GM18499 (cell line): ENCODE measurements around the gene BATF3.
A peak's percentile ranks its signal among the peaks of the same experiment; 100 is the strongest.

Experiments used
- ATAC-seq: cut with Tn5 transposase; IDR thresholded peaks from one replicate; pipeline ENCODE4 v1.9.1; 2021; ENCODE audit warnings: moderate number of reproducible peaks; ENCODE audit not compliant: insufficient read depth, unreplicated experiment

Gene BATF3

DNA sequence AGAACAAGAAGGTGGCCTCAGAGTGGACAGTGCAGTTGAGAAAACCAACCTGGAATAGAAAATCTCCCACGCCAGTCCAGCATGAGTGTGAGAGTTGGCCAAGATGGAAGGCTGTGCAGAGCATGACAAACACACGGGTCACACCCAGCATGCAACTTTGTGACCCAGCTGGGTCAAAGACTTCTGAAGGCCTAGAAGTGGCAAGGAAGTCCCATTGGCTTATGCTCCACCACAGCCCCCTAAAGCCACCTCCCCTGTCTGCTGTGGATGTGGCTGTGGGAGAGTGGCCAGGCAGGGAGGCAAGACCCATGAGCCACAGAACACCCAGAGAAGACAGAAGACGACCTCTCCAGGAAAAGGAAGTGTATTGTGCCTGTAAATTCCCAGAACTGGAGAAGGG lies 13.6 kb downstream of the BATF3 start:
- no peak for ATAC-seq

DNA sequence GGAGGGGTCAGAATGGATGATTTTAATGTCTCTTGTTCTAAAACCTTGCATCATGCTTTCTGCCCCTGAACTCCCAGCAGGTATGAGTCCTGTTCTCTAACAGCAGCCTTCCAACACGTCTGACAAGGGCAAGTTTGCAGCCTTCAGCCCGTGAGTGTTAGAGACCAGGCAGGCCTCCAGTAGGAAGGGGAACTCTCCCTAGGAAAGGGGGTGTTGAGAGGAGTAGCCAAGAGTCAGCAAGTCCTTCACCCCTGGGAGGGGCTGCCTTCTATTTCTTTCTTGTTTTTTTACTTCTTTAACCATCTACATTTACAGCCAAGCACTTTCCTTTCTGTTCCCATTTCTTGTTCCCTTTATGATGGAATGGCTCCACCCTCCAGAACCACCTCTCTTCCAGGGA lies 14.2 kb downstream of the BATF3 start:
- ATAC-seq, result no peak

DNA sequence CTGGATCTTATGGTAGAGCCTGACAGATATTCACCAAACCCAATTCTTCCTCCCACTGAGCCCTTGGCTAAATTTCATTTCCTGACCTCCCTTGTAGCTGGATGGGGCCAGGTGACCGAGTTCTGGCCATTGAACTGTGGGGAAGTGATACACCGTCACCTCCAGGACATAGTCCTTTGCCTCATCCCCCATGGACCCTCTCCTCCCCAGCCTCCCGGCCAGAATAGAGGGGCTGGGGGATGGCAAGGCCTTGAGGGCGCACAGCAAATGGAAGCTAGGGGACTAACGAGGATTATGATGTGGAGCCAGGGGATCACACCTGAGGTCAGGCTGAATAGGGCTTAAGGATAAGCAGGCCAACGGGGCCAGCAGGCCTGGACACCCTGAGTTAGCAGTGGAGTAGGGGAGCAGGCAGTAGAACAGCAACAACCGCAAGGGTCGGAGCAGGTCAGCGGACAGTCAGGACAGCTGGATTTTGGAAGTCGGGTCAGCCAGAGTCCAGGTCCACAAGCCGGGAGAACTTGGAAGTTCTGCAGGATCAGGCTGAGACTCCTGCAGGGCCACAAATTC lies 15.0 kb downstream of the BATF3 start:
- ATAC-seq, result no peak

DNA sequence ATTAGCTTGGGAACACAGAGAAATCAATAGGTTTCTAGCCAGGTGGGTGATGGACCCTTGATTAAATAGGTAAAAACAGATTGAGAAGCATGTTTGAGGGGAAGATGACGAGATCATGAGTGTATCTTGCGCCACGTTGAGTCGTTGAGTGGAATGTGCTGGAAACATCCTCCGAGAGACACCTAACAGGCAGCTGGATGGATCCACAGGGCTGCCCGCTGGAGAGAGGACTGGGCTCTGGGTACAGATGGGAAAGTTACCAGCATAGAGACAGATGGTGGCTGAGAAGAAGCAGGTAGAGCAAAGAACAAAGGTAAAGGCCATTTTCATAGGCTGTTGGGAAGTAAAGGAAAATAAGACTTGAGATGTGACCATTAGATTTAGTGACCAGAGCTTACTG lies 15.6 kb downstream of the BATF3 start:
- ATAC-seq, result no peak

DNA sequence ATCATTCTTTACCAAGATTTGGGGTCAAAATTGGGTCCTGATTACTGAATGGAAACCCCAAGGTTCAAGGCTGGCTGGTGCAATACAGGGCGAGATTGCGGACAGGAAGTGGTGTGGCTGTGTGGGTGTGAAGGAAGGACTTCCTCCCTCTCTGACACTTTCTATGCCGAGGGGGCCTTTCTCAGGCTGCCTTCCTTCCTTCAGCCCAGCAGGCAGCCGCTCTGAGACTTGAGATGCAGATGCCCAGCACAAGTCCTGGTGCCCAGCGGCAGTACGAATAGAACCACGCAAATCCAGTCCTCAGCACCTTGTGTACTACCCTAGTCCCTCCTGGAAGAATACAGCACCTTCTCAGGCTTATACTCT lies 16.3 kb downstream of the BATF3 start:
- ATAC-seq, result peak; percentile 49

DNA sequence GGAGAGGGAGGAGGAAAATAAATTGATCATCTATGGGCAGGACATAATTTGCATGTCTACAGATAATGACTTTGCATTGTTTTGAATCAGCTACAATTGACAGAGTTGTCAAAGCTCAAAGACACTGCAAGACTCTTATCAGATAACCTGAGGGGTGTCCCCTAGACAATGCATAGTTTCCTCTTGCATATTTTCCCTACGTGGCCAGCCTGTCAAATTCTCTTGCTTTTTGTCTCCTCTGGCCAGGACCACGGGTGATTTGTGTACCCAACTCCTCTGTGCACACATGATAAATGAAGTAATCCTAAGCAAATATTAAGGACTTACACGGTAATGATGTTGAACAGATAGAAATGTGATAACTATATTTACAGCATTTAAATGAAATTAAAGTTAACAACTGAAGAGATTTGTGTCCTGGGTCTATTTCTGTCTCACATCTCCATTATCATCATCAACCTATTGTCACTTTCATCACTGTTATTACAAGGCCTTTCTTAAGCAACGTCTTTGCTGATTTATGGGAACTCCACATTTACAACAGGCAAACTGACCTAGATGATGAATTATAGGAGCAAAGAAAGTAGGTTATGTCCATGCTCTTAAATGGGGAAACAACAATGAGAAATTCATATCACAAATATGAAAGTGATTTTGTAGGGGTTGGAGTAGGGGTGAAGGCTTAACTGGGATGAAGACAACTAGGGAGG lies 18.8 kb downstream of the BATF3 start:
- no peak for ATAC-seq

DNA sequence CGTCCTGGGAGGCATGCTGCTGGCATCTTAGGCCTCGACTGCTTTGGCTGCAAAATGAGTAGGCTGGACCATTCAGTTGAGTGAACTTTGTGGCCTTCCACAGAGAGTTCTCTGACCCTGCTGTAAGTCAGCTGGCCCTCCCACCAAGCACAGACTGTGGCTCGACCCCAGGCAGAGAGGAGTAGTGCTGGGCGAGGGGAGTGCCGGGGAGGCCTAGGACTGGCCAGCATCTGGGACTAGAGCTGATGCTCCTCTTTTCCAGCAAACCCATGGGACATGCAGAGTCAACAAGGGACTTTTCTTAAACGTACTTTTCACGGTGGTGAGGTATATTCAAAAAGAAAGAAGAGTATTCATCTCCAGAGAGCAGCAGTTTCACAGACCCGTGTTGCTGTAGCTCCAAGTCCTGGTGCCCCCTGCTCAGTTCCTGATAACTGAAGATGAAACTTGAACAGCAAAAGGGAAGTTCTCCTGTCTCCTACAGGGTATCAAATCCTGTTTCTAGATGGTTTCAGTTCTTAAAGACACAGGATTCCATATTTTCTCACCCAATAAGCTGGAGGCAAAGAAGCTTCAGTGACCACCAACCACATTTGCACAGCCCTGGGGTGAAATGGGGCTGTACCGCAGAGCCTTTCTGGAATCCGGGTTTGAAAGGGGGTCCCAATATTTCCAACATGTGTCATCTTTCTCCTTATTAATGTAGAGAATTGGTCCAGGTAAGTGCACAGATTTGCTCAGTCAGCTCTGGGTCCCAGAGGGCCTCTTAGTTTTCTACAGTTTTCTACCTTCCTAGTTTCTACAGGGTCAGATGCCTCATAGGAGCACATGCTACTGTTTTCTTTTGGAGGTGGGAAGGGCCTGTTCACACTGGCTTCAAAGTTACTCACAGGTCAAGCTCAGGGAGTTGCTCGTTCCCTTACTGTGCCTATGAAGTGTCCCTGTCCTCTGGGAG lies 20.9 kb downstream of the BATF3 start:
- peak; percentile 57 for ATAC-seq

DNA sequence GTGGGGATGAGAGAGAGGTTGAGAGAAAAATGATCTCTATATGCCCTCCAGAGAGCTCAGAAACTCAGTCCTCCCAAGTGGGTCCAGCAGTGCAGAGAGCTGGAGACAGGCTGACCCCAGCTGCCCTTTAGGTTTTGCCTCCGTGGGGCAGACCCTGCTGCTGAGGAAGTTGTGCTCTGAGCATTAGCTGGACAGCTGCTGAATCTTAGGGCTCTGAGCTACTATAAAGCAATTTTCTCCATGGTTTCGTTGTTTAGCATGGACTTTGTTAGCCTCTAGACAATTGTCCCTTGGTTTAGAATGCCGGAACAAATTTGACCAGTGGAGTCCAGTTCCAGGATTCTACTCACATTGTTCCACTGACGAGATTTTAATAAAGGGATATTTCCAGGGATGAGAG lies 22.1 kb downstream of the BATF3 start:
- ATAC-seq, result no peak

DNA sequence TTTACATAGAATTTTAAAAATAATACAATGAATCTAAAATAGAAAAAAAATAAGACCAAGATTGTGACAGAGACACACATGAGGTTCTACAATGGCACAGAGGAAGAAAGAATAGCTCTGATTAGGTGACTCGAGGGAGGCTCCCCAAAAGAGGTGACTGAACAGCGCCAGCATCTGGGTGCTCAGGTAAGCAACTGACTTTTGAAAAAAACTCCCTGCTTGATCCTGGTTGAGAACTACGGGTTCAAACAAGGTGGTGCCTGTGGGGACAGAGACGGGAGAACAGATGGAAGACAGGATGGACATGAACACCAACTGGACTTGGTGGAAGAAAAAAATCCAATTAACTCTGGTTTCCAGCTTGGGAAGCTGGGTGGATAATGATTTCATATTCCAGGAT lies 22.5 kb downstream of the BATF3 start:
- no peak for ATAC-seq

DNA sequence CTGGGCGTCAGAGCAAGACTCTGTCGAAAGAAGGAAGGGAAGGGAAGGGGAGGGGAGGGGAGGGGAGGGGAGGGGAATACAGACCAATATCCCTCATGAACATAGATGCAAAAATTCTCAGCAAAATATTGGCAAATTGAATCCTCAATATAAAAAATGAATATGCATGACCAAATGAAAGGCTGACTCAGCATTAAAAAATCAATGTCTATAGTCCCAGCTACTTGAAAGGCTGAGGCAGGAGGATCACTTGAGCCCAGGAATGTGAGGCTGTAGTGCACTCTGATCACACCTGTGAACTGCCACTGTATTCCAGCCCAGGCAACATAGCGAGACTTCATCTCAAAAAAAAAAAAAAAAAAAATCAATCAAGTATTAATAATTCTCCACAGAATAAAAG lies 24.0 kb downstream of the BATF3 start:
- no peak for ATAC-seq

DNA sequence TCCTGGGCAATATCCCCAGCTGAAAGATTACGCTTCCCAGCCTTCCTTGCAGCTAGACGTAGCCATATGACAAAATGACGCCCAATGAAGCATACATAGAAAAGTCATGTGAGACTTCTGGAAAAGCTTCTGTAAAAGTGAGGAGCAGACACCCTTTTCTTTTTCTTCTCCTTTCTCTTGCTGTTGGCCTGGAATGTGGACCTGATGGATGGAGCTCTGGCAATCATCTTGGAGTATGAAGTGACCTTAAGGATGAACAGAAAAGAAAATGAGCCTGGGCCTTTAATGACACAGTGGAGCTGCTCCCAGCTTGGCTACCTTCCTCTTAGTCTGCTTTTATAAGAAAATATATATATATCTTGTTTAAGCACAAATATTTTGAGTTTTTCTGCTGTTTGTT lies 24.8 kb downstream of the BATF3 start:
- ATAC-seq, result no peak

DNA sequence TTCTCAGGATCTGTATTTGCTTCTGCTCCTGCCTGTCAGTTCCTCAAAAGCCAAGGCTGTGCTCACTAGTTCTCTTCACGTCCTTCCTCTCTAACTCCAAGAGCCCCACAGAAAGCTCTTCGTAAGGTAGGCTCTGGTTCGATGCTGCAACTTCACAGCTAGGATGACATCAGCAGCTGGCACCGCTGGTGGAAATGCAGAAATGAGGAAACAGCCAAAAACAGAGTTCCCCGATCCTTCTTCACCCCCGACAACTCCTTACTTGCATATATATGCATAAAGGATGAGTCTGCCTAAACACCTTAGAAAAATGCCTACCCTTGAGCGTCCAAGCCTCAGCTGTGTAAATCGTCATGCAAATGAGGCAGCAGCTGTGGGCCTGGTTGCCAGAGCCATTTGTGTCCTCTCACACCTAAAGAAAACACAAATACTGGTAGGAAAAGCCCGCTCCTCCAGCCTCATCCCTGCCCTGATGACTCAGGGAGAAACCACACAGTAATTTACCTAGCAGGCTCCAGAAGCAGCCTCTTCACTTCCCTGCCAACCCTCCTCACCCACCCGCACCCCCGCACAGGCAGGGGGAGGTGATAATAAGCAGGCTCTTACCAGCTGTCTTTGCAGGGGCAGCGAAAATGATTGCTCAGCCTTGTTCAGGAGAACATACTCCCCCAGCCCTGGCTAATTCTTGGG lies 28.2 kb downstream of the BATF3 start:
- no peak for ATAC-seq

DNA sequence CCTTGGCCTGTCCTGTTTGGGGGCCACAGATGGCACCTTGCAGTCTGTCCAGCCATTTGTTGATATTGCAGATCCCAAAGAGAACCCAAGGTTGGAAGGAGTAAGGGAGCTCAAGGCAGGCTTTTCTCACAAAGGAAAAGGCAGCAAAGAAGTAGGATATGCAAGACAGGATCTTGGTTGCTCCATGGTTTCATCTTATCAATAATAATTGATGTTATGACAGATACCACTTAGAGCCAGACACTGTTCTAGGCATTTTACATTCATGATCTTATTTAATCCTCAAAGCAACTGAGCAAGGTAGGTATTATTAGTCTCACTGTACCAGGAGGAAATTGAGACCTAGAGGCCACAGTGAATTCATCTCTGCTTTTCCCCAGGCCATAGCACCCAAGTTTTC lies 28.8 kb downstream of the BATF3 start:
- no peak for ATAC-seq

DNA sequence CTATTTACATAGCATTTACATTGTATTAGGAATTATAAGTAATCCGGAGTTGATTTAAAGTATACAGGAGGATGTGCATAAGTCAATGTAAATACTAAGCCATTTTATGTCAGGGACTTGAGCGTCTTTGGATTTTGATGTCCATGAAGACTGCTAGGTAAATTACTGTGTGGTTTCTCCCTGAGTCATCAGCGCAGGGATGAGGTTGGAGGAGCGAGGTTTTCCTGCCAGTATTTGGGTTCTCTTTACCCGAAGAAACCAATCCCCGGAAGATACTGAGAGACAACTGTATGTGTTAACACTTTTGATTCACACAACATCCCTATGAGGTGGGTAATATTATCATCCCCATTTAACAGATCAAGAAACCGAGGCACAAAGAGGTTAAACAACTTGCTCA lies 29.3 kb downstream of the BATF3 start:
- no peak for ATAC-seq

DNA sequence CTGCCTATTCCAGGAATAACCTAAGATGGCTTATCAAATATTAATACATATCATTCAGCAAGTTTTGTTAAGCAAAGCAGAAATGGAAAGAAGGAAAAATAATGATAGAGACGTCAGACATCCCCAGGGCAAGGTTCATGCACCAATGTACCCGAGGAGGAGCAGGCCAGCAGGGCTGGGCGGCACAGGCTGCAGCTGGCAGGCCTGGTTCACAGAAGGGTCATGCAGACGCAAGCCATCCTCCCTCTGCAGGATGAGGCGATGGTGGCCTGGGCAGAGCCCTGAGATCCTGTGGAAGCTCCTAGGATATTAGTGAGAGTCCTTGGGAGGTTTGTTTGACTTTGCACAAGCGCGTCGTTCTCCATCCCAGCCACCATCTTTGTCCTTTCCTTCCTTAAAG lies 30.0 kb downstream of the BATF3 start:
- no peak for ATAC-seq

DNA sequence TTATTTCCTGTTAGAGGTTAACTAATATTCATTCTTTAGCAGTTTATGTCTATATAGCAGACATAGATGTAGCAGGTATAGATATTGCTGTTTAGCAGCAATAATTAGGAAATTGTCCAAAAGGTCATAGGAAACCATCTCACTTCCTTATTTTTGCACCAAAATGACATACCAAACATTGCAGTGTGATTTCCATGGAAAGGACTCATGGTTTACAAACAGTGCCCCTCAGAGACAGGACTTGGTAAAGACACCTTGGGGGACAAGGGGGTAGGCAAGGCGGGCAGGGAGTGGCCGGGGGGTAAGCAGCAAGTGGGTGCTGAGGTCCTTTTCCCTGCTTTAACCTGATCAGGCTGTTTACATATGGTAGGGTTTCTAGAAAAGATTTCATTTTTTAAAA lies 30.5 kb downstream of the BATF3 start:
- ATAC-seq, result no peak

DNA sequence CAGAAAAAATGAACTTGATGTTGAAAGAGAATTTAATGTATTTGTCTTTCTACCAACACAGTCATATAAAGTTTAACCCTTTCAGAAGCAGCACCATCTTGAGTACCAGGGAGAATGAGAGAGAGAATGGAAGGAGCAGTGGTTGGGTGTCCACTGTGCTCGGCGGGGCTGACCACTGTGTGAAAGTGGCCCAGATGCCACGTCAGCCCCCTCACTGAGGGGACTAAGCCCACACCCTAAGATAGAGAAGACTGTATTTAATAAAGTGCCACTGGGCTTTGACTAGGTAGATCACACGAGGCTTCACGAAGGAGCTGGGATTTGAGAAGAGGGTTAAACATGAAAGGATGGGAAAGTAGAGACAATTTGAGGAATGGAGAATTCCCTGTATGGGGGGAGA lies 31.2 kb downstream of the BATF3 start:
- no peak for ATAC-seq

DNA sequence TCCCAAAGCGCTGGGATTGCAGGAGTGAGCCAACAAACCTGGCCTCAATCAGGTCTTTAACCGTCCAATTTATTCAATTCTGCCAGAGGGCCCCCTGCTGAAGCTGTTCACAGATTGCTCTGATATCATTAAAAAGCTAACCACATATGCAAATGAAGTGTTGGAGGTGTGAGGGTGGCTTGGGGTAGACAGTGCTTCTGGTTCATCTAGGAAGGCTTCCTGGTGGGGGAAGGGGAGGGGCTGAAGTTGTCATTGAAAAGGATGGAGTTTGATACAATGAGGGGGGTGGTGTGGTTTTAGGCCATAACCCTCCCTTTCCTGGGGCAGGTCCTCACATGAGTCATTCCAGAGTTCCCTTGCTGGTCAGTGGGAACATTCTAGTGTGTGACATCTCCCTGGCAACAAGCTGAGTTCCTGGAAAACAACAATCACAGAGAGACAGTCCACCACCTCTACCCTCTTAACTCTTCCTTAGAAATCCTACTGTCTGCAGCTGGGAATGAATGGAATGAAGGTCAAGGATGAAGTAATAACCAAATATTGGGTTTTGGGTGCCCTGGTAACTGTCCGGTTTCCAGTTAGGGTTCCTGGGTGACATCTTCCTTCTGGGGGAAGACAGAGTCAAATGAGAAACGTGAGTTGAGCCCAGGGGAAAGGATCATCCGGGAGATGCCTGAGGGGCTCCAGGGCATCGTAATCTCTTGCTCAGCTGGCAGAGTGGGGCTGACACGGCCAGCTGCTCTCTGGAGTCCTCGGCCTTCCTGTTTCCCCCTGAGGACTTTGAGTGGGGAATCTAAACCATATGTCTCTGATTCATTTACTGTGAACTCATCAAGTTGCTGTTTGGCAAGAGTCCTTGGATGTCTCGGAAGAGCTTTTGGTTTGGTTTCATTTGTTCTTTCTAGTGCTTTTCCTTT lies 32.2 kb downstream of the BATF3 start:
- no peak for ATAC-seq

DNA sequence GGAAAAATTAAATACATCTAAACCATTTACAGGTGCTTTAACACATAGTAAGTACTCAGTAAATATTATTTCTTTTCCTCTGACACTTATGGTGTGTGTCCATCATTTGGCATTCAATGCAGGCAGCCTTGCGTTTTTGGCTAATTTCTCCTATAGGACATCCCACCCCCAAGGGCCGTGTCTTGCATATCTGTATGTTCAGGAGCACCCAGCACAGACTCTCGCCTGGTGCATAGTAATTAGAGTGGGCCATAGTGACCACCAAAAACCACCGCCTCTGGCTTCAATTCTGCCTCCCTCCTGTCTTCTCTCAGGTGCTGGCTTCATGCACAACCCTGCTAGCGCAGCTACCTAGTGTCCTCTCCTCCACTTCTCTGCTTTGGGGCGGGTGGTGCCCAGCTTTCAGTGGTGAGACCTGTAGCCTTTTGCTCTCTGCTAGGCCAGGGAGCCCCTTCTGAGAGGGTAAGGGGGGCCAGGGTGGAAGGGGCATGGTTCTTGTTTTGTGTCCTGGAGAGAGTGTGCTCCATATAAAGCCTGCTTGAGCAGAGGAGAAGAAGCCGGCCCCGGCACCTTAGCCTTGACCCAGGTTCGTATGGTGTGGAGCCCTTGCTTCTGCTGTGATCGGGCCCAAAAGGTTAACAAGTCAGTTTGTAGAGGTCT lies 33.4 kb downstream of the BATF3 start:
- no peak for ATAC-seq
